A673 (cell line): ENCODE results near the gene GAS6.

Experiments used
- EZH2 ChIP-seq: fragments of 200-600 bp; sonication (generic); IDR thresholded peaks from 2 replicates; pipeline ENCODE4 v1.6.1; 2017; ENCODE audit warnings: borderline replicate concordance, low read depth, mild to moderate bottlenecking, mixed read lengths, antibody characterized with exemption, low read length; ENCODE audit not compliant: poor library complexity, severe bottlenecking
- TF ChIP-seq, protein P1 (sequence below): fragments of 300-800, 200-600 bp; sonication (generic); conservative IDR thresholded peaks from 2 replicates; pipeline ENCODE4 v1.5.1; 2017; ENCODE audit warnings: low read depth, mild to moderate bottlenecking, antibody characterized with exemption, low read length, moderate library complexity, mixed read lengths

DNA sequence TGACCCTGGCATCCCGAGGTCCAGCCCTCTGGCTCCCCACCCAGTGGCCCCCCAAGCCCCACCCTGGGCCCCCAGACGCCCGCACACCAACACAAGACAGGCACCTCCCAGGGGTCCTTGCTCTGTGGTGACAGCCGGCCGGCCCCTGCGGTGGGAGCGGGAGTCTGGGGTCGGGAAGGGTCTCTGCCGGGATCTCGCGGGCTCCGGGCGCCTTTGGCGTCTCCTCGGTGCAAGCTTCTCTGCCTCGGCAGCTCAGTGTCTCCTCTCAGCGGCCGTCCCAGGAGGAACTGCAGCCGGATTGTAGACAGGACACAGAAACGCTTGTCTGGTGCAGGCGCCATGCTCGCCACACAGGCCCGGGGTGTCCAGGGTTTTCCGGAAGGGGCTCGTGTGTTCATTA, 61.1 kb downstream of the GAS6 start:
- TF ChIP-seq, protein P1, sequence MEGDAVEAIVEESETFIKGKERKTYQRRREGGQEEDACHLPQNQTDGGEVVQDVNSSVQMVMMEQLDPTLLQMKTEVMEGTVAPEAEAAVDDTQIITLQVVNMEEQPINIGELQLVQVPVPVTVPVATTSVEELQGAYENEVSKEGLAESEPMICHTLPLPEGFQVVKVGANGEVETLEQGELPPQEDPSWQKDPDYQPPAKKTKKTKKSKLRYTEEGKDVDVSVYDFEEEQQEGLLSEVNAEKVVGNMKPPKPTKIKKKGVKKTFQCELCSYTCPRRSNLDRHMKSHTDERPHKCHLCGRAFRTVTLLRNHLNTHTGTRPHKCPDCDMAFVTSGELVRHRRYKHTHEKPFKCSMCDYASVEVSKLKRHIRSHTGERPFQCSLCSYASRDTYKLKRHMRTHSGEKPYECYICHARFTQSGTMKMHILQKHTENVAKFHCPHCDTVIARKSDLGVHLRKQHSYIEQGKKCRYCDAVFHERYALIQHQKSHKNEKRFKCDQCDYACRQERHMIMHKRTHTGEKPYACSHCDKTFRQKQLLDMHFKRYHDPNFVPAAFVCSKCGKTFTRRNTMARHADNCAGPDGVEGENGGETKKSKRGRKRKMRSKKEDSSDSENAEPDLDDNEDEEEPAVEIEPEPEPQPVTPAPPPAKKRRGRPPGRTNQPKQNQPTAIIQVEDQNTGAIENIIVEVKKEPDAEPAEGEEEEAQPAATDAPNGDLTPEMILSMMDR, result no peak
- TF ChIP-seq EZH2, result no peak
